Bone marrow (tissue), 2 donors: ENCODE results near the gene C5AR2.
"Not testable (repeated sequence)": the region's sequence is repeated elsewhere in the genome, so short reads cannot be mapped to it uniquely, and the experiment has no call there.

Experiments
- DNase-seq, 2 donors: peaks; one replicate each; lab custom pipeline; 2025; lab: John Stamatoyannopoulos, UW

C5AR2 gene

DNA sequence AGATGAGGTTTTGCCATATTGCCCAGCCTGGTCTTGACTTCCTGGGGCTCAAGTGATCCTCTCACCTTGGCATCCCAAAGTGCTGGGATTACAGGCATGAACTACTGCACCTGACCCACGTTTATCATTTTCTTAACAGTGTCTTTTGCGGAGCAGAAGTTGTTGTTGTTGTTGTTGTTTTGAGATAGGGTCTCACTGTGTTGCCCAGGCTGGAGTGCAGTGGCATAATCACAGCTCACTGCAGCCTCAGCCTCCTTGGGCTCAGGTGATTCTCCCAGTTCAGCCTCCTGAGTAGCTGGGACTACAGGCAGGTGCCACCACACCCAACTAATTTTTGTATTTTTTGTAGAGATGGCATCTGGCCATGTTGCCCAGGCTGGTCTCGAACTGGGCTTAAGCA, 55.6 kb downstream of the C5AR2 start:
- DNase-seq, result not testable (repeated sequence)

- DNase-seq, result not testable (repeated sequence)
Observed at GRCh38 chr19:47388721-47389120, 56.7 kb downstream of the C5AR2 start.

DNA sequence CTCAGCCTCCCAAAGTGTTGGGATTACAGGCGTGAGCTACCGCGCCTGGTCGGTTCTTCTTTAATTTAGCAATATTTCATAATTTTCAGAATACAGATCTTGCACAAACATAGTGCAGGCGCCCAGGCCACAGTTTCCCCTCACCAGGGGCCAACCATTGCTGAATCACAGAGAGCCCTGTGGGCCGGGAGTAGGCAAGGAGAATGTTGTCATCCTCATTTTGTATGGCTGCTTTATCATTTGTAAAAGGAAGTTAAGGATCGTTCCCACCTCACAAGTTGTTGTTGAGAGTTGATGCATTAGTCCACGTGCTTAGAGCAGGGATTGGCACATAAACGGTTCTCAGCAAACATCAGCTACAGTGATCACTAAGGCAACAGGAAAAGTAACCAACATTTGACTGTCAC, 57.2 kb downstream of the C5AR2 start:
- peak in 1 of 2 donors; percentile 28 for DNase-seq

- DNase-seq, result no peak
Observed at GRCh38 chr19:47390533-47391488, 58.8 kb downstream of the C5AR2 start.

DNA sequence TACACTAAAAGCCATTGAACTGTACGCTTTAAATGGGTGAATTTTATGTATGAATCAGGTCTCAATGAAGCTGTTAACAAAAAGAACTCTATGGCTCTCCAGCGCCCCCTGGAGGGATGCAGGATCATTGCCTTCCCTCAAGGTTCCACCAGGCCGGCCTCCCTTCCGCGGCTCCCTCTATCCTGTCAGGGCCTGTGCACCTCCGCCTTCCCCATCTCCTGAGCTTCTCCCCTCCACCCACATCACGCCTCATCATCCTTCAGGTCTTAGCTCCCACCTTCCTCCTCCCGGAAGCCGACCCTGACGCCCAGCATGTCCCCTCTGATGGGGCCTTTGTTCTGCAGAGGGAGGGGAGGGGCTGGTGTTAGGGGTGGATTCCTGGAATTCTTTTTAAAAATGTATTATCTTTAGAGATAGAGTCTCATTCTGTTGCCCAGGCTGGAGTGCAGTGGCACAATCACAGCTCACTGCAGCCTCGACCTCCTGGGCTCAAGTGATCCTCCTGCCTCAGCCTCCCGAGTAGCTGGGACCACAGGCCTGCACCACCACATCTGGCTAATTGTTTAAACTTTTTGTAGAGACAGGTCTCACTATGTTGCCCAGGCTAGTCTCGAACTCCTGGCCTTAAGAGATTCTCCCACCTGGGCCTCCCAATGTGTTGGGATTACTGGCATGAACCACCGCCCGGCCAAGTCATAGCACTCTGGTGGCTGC, 59.7 kb downstream of the C5AR2 start:
- DNase-seq, result peak; percentile 44 to 71
